K562 (cell line): ENCODE data around the gene CD300LB.

ENCODE experiments used
- C11orf30 ChIP-seq: fragments of 450-650 bp; IDR thresholded peaks from 2 replicates; pipeline ENCODE4 v1.6.1; 2016; ENCODE audit warnings: low read depth, mild to moderate bottlenecking
- ELF1 ChIP-seq: fragments of 200-800 bp; sonication (Bioruptor generic); IDR thresholded peaks from 2 replicates; pipeline ENCODE4 v1.6.1; 2016; ENCODE audit warnings: missing genetic modification characterization, missing compliant biosample characterization
- NFYB ChIP-seq: IDR thresholded peaks from 2 replicates; pipeline ENCODE4 v1.6.1; 2011; ENCODE audit warnings: mild to moderate bottlenecking, moderate library complexity; ENCODE audit not compliant: insufficient read length; ENCODE audit errors: extremely low read depth
- RAD21 ChIP-seq, 2 experiments: fragments of 250-450 bp in 1 of 2; fragments of 450-650 bp in 1 of 2; sonication (Bioruptor Pico) in 1 of 2; formaldehyde crosslinking in 1 of 2; IDR thresholded peaks in 1 of 2; conservative IDR thresholded peaks in 1 of 2; 2 replicates each; pipeline versions ENCODE4 v1.4.0 to v1.8.0; 2020 to 2022; ENCODE audit warnings: mild to moderate bottlenecking in 2 of 2, moderate library complexity in 1 of 2
- RB1 ChIP-seq: fragments of 450-650 bp; IDR thresholded peaks from 2 replicates; pipeline ENCODE4 v1.6.1; 2017; ENCODE audit warnings: low read depth, mild to moderate bottlenecking
- TF ChIP-seq, protein P1 (sequence below): fragments of 450-650 bp; IDR thresholded peaks from 2 replicates; pipeline ENCODE4 v1.6.1; 2016; ENCODE audit warnings: borderline replicate concordance

DNA sequence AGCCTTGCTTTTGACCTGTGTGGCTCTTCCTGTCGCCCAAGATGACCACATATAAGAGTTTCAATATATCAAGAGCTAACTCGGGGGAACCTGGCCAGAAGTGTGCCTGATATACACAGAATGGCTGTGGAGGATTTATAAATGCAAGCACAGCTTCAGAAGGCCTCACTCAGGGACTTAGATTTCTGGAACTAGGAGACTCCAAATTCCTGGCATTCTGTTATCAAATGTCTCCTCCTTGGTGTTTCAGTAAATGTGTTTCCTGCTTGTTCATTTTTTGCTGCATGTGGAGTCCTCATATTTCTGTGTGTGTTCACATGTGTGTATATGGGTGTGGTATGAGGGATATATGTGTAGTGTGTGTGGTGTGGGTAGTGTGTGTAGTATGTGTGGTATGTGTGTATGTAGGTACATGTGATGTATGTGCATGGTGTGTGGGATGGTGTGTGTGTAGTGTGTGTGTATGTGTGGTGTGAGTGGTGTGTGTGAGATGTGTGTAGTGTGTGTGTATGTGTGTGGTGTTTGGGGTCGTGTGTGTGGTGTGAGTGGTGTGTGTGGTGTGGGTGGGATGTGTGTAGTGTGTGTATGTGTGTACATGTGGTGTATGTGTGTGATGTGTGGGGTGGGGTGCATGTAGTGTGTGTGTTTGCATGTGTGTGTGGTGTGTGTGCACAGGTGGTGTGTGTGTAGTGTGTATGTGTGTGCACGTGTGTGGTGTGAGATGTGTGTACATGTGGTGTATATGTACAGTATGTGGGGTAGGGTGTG, 37.0 kb upstream of the CD300LB start:
- no peak for TF ChIP-seq C11orf30
- no peak for TF ChIP-seq RB1
- TF ChIP-seq, protein P1, sequence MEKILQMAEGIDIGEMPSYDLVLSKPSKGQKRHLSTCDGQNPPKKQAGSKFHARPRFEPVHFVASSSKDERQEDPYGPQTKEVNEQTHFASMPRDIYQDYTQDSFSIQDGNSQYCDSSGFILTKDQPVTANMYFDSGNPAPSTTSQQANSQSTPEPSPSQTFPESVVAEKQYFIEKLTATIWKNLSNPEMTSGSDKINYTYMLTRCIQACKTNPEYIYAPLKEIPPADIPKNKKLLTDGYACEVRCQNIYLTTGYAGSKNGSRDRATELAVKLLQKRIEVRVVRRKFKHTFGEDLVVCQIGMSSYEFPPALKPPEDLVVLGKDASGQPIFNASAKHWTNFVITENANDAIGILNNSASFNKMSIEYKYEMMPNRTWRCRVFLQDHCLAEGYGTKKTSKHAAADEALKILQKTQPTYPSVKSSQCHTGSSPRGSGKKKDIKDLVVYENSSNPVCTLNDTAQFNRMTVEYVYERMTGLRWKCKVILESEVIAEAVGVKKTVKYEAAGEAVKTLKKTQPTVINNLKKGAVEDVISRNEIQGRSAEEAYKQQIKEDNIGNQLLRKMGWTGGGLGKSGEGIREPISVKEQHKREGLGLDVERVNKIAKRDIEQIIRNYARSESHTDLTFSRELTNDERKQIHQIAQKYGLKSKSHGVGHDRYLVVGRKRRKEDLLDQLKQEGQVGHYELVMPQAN, result no peak
- TF ChIP-seq RAD21 (CRISPR knock-in tag; conservative IDR thresholded peaks at IDR 0.05 in 1 of 2, IDR thresholded peaks at IDR 0.05 in 1 of 2), result no peak
- no peak for TF ChIP-seq ELF1 (tag)
- no peak for TF ChIP-seq NFYB
